Left lung (tissue), 10 donors: Measurements from ENCODE around the gene TGFB2. TPM values are rescaled to one million over a fixed set of nuclear protein-coding genes. Genes with fewer than 3 reads are reported as not detected.

Source experiments
- ATAC-seq: fragments of 200-7000 bp; cut with Tn5 transposase; one replicate; pipeline ENCODE4 v1.9.1; 2020; ENCODE audit warnings: moderate library complexity
- DNase-seq, 4 donors: peaks; one replicate each; pipeline ENCODE4 v3.0.0-alpha.2; 2013 to 2020
- H3K27ac ChIP-seq, 2 donors: fragments of 200-600 bp; sonication (generic) in 1 of 2; one replicate each; pipeline versions ENCODE4 v1.5.0 to v1.8.0; 2020 to 2021
- H3K27me3 ChIP-seq, 2 donors: fragments of 200-600 bp; sonication (generic) in 1 of 2; one replicate each; pipeline versions ENCODE4 v1.5.0 to v1.8.0; 2020 to 2021
- H3K36me3 ChIP-seq, 2 donors: fragments of 200-600 bp; sonication (generic) in 1 of 2; one replicate each; pipeline versions ENCODE4 v1.5.0 to v1.8.0; 2020 to 2021
- H3K4me1 ChIP-seq, 2 donors: fragments of 200-600 bp; one replicate each; pipeline ENCODE4 v1.8.0; 2021
- H3K4me3 ChIP-seq, 2 donors: fragments of 200-600 bp; sonication (generic) in 1 of 2; one replicate each; pipeline versions ENCODE4 v1.5.0 to v1.8.0; 2020 to 2021; ENCODE audit warnings: mild to moderate bottlenecking in 1 of 2
- H3K9me3 ChIP-seq, 2 donors: fragments of 200-600 bp; sonication (generic) in 1 of 2; one replicate each; pipeline versions ENCODE4 v1.5.0 to v1.8.0; 2020 to 2021
- intact Hi-C, 2 donors: fragments of 100-400 bp; cut with DNase I; formaldehyde crosslinking; loops; one replicate each; pipeline versions ENCODE4 v1.11.2 to v1.14.2; 2022
- polyA plus RNA-seq, 6 donors: library from polyadenylated mRNA; unstranded; fragments of 120-200 nt; gene quantifications; one replicate each; pipeline ENCODE4 v1.2.1, GENCODE V29; 2013; ENCODE audit not compliant: insufficient read length in 6 of 6
- total RNA-seq, 2 donors: library from RNA; stranded (reverse); fragmentation: NEBNext Ultra II Directional; extraction: Animal tissue kit (Norgen Biotek cat#: 25700); gene quantifications; one replicate each; pipeline ENCODE4 v1.2.1, GENCODE V29; 2021
- TF ChIP-seq, protein P1 (sequence below), 2 donors: fragments of 200-600 bp; sonication (generic) in 1 of 2; IDR thresholded peaks; one replicate each; pipeline versions ENCODE4 v1.5.0 to v1.8.0; 2021; ENCODE audit warnings: antibody characterized with exemption in 2 of 2
- donor health status: DM: no; HTN: yes; CAD: no.
- donor health status: DM: no; HTN: no; CAD: no.

The TGFB2 gene
- total and polyA plus RNA-seq, 8 donors = 9.8 to 177 (median 136) TPM

DNA sequence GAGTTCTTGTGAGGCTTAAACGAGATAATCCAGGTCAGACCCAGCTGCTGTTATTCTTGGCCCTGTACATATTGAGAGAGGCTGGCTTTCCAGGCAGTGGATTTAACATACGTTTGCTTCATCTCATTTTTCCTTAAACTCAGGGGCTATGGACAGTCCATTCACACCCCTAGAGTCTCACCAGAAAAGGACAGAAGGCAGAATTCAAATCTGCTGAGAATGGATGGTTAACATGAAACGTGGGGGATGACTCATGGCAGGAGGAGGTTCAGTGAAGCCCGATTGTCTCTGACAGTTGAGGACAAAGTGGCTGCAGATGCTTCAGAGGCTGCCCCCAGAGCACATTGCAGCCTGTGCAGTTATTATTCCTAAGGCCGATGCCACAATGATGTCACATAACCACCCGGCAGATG, 39.5 kb downstream of the TGFB2 start:
- H3K36me3 ChIP-seq = no peaks in the 10 kb centered on the region
- no peaks in the 10 kb centered on the region for H3K9me3 ChIP-seq
- no peak for ATAC-seq
- intact Hi-C loops = no loop called here
- TF ChIP-seq, protein P1, sequence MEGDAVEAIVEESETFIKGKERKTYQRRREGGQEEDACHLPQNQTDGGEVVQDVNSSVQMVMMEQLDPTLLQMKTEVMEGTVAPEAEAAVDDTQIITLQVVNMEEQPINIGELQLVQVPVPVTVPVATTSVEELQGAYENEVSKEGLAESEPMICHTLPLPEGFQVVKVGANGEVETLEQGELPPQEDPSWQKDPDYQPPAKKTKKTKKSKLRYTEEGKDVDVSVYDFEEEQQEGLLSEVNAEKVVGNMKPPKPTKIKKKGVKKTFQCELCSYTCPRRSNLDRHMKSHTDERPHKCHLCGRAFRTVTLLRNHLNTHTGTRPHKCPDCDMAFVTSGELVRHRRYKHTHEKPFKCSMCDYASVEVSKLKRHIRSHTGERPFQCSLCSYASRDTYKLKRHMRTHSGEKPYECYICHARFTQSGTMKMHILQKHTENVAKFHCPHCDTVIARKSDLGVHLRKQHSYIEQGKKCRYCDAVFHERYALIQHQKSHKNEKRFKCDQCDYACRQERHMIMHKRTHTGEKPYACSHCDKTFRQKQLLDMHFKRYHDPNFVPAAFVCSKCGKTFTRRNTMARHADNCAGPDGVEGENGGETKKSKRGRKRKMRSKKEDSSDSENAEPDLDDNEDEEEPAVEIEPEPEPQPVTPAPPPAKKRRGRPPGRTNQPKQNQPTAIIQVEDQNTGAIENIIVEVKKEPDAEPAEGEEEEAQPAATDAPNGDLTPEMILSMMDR (IDR thresholded peaks at IDR 0.05) = no peak
- H3K4me1 ChIP-seq = no peaks in the 10 kb centered on the region
- no peak overlapping the region for H3K27ac ChIP-seq
- DNase-seq = no peak
- H3K4me3 ChIP-seq = no peak overlapping the region
- H3K27me3 ChIP-seq = no peaks in the 10 kb centered on the region

DNA sequence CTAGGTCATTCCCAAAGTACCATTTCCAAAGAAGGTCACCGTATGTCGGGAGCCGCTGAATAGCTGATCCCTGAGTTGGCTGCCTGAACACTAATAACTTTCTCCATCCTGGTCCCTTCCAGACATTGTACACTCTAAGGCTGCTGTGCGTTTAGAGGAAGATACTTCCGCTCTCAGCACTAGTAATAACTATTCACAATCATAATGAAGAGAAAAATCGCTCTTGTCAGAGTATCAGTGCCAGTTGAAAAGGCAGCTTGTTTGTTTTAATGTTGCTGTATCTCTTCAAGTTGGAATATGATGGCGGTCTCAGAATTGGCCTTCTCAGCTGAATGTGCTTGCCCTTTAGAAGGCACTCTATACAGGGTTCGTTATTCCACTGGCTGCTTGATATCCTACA, 43.5 kb downstream of the TGFB2 start:
- Histone ChIP-seq H3K4me3 (no peak overlapping the region), H3K27ac (no peak overlapping the region), H3K4me1 (no peaks in the 10 kb centered on the region), H3K36me3 (no peaks in the 10 kb centered on the region), H3K9me3 (no peaks in the 10 kb centered on the region), H3K27me3 (no peaks in the 10 kb centered on the region)
- intact Hi-C loops = no loop called here
- DNase-seq (no peak), ATAC-seq (no peak)
- TF ChIP-seq, protein P1 (IDR thresholded peaks at IDR 0.05) = no peak

DNA sequence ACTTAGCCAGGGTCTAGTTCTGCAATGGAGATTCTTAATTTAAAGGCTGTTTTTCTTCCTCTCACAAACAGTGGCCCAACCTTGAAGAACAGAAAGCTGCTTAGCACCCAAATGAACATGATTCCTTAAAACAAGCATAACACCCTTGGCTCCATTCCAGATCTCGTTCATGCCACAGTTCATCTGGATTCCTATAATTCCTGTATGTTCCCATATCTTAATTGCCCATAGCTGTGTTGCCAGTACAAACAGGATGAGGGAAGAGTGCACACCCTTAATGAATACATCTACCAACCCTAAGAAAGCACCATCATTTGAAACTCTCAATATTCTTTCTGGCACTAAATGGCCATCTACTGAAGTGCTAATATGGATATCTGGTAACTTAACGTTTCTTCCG, 45.5 kb downstream of the TGFB2 start:
- intact Hi-C loops = no loop called here
- DNase-seq (no peak), ATAC-seq (no peak)
- Histone ChIP-seq H3K9me3 (no peaks in the 10 kb centered on the region), H3K27ac (no peak overlapping the region), H3K4me3 (no peak overlapping the region), H3K36me3 (no peaks in the 10 kb centered on the region), H3K27me3 (no peaks in the 10 kb centered on the region), H3K4me1 (no peaks in the 10 kb centered on the region)
- TF ChIP-seq, protein P1 (IDR thresholded peaks at IDR 0.05) = no peak

DNA sequence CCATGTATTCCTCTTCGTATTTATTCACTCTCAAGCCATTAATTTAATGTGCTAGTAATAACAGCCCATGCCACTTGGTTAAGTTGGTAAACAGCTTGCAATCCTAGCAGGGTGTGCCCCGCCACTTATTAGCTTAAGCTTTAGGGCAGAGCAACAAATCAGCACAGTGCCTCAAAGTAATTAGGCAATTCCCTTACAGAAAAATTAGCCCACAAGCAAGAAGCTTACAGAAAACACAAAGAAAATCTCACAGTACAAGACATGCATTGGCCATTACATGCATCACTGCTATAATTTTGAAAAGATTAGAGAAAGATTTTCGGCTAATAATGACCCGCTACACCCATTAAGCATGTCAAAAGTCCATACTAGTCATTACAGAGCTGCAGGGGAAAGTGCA, 47.6 kb downstream of the TGFB2 start:
- no peaks in the 10 kb centered on the region for H3K27me3 ChIP-seq
- intact Hi-C loops = no loop called here
- H3K4me1 ChIP-seq = no peaks in the 10 kb centered on the region
- no peaks in the 10 kb centered on the region for H3K36me3 ChIP-seq
- ATAC-seq = peak; percentile 55
- TF ChIP-seq, protein P1 (IDR thresholded peaks at IDR 0.05) = no peak
- no peak overlapping the region for H3K4me3 ChIP-seq
- DNase-seq = no peak
- no peaks in the 10 kb centered on the region for H3K9me3 ChIP-seq
- H3K27ac ChIP-seq = no peak overlapping the region

DNA sequence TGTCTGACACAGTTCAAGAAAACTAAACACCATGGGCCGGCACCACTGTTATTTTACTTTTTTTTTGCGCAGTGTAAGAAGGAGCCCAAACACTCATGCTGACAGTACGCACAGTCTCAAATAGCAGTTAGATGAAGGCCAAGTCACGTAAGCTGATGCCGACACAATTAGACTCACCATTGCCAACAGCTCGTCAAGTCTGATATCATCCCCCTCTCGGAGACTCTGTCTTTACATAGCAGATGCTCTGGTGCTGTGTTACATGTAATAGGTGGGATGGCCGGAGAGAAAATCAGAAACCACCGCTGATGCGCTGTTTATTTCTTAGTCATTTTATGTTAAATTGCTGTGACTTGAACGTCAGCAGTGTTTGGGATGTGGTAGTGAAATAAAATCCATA, 49.3 kb downstream of the TGFB2 start:
- no peaks in the 10 kb centered on the region for H3K9me3 ChIP-seq
- no peaks in the 10 kb centered on the region for H3K36me3 ChIP-seq
- no peaks in the 10 kb centered on the region for H3K4me1 ChIP-seq
- H3K27ac ChIP-seq = no peak overlapping the region
- no peak overlapping the region for H3K4me3 ChIP-seq
- ATAC-seq = no peak
- TF ChIP-seq, protein P1 (IDR thresholded peaks at IDR 0.05) = no peak
- H3K27me3 ChIP-seq = no peaks in the 10 kb centered on the region
- intact Hi-C loops = no loop called here
- DNase-seq = no peak
